Endothelial cell of umbilical vein (primary cell): Measurements from ENCODE around the gene FBXW11.

ENCODE experiments used
- CTCF ChIP-seq, 2 donors: IDR thresholded peaks; 1 replicate in 1 of 2; 2 replicates in 1 of 2; pipeline ENCODE4 v1.5.1; 2011; ENCODE audit warnings: low read length in 2 of 2, mild to moderate bottlenecking in 2 of 2, moderate library complexity in 2 of 2, control low read depth in 1 of 2, inconsistent platforms in 1 of 2, low read depth in 1 of 2; ENCODE audit not compliant: insufficient read depth in 1 of 2; ENCODE audit errors: extremely low read depth in 1 of 2
- MAX ChIP-seq: IDR thresholded peaks from 2 replicates; pipeline ENCODE4 v1.6.1; 2011; ENCODE audit not compliant: insufficient read depth, insufficient read length
- POLR2A ChIP-seq: IDR thresholded peaks from 2 replicates; pipeline ENCODE4 v1.6.1; 2012; ENCODE audit warnings: low read depth, mild to moderate bottlenecking, control low read depth, low read length
- POLR2AphosphoS5 ChIP-seq: IDR thresholded peaks from 2 replicates; pipeline ENCODE4 v1.6.1; 2012; ENCODE audit warnings: low read depth, mild to moderate bottlenecking, control low read depth, low read length, moderate library complexity; ENCODE audit not compliant: insufficient read depth

- TF ChIP-seq CTCF (IDR thresholded peaks at IDR 0.05; ENCODE audit: extremely low read depth in 1 of 2, insufficient read depth in 1 of 2, low read depth in 1 of 2, low read length in 2 of 2): no peak
- no peak for TF ChIP-seq POLR2A
- no peak for TF ChIP-seq POLR2AphosphoS5
- TF ChIP-seq MAX: no peak
Observed at GRCh38 chr5:171969288-171969880, 37.1 kb downstream of the FBXW11 start.
